GM19468 (cell line): ENCODE results near the gene PSMG1.

ENCODE experiments used
- ATAC-seq: cut with Tn5 transposase; IDR thresholded peaks from one replicate; pipeline ENCODE4 v1.9.1; 2021; ENCODE audit warnings: mild to moderate bottlenecking, moderate library complexity, moderate number of reproducible peaks; ENCODE audit not compliant: unreplicated experiment; ENCODE audit errors: extremely low read depth

PSMG1 gene

DNA sequence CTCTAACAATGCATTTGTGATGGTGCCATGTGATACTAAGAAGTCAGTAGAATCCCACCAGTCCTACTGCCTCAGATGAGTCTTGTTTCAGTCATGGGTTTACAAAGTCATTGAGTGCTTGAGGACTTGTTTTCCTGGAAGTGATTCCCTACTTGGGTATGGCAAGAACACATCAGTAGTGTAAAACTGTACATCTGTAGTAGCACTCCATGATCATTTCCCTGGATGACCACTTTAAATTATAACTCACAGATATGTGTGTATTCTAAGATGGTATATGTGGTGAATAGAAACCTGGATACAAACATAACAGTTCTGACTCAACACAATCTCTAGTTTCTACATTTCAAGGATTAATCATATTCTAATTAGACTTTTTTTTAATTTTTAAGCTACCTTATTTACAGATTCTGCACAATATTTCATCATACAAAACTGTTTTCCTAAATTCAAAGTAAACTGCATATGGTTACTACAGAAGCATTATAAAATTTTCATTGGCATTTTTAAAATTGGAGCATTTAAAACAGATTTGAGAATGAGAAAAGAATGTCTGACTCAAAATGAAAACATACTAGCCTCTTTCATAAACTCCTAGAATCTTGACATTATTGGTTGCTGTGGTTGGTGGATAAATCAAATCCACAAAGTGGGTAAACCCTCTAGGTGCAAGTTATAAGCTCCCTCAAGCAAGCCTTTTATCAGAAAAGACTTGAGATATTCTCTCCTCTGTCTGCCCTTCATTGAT lies 6.8 kb upstream of the PSMG1 start:
- no peak for ATAC-seq

DNA sequence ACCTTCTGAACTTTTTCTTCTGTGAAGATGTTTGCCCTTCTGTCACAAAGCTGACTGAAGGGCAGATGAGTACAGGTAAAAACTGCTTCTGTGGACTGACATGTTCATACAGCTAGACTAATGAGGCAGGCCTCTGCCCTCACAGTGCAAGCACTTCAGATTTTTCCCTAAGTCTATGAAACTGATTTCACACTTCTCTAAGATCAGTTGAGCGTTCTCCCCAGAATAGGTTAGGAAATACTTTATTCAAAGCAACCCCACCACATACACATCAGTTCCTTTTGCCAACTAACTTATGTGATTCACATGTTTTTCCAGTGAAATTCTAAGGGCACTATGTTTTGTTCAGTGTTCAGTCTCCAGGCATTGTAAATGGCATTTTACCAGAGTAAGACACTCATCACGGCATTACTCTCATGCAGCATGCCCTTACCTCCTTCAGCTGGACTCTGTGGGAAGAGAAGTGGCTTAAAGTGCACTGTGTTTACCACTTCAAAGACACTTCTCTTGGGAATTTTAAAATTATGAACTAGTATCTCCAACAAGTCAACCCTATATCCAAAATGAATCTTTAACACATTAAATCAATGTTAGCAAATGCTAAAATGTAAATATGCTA lies 5.4 kb upstream of the PSMG1 start:
- no peak for ATAC-seq

DNA sequence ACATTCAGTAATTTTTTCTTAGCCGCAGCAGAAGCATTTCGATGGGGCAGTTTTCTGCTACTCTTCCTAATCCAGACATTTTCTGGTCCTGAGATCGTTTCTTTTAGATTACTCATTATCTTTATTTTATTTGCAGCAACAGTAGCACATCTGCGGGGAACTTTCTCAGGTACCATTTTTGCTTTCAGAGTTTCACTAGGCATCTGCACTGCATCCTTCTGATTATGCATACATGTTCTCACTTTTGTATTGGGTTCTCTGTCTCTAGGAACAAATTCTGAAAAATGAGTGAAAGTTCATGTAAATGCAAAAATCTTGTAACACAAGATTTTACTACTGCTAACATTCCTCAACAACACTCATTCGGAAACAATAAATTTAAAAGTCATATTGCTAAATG lies 3.9 kb upstream of the PSMG1 start:
- no peak for ATAC-seq

DNA sequence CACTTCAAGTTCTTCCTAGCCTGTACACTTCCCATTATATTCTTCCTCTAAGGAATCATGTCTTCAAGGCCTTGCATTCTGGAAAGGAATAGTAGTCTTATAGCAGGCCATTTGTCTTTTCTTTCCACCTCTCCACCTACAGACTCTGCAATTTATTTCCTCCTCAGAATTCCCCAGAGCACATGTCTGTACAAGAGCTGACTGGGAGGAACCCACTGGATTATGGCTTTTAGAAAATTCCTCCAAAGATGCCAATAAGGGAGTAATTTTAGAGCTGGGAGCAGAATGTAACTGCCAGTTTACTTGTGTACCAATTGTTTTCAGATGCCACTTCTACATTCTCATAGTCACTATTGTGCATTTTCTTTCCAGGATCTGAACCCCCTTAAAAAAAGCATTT lies 3.4 kb upstream of the PSMG1 start:
- ATAC-seq: no peak

DNA sequence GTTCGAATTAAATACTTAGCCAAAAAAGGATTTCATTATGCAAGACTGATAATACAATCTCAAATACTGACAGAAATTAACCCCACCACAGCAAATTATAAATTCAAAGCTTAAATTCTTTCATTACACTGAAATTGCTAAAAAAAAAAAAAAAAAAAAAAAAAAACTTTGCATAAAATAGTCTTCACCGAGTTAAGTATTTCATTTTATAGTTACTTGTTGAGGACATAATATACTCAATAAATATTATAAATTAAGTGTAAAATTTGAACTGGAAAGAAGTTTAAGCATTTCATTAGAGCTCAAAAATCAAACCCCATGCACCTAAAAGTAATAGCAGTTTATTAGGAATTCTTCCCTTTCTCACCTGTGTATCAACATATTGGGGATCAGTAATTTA lies 1.9 kb upstream of the PSMG1 start:
- ATAC-seq: no peak

- no peak for ATAC-seq
These were observed 1.1 kb upstream of the PSMG1 start for GRCh38 chr21:39184050-39184980.

DNA sequence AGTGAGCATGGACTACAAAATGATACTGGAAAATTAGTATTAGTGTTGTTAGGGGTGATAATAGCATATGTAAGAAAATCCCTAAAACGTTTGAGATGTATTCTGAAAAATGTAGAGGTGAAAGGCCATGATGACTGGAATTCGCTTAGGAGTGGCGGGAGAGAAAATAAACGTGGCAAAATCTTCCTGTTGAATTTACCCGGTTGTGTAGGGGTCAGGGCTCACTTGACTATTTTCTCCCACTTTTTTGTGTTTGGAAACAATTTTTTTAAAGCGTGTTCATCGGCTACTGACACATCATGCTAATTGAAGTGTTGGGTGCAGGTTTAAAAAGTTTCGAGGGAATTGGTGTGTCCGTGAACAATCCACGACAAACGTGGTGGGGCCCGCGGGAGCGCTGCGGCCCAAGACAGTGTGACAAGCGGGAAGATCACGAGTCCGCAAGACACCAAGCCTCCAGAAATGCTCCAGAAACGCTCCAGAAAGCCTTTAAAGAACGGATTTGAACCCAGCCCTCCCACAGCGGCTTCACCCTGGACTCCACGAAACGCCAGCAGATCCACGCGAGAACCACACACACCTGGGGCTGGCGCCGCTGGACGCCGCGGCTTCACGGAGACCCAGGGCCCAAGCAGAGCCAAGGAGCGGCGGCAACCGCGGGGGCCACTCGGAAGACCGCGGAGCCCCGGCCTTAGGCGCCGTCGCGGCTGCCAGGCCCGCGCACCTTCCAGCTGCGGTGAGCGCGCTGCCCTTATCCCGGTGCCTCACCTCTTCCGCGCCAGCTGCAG lies 573 bp downstream of the PSMG1 start:
- no peak for ATAC-seq

GRCh38 chr21:39182016-39182415 lies 1.2 kb downstream of the PSMG1 start:
- ATAC-seq: no peak

GRCh38 chr21:39181205-39181818 lies 1.9 kb downstream of the PSMG1 start:
- ATAC-seq: no peak

- no peak for ATAC-seq
These were observed 2.7 kb downstream of the PSMG1 start for GRCh38 chr21:39180429-39181019.

DNA sequence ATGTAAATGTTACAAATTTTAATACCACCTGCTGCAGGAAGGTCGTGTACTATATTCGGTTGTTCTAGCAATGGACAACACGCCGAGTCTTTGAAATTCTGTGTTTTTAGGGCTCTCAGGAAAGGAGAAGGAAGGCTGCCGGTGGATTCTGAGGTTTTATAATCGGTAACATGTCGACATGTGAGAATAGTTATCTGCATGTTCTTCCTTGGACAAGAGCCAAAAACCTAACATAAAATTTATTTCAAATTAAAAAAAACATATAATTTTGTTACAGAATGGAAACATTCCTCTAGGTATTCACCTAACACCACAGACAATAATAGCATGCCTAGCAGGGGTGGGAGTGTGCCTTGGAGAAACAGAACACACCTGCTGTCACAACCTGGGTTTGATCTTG lies 4.8 kb downstream of the PSMG1 start:
- no peak for ATAC-seq

DNA sequence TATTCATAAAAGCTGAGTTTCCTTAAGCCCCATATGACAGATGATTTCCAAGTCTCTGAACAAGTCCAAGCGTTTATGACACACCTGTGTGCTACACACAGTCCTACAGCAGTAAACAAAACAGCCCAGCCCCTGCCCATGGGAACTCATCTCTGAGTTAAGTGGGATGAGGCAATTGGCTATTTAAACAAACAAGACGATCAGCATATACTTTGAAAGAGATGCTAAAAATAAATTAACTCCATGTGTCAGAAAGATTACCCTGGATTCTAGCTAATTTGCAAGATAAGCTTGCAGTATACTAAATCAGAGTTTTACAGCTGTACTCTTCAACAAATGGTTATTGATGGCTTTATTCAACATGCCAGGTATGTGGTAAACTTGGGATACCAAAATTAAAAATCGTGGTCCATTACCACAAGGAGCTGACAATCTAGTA lies 7.0 kb downstream of the PSMG1 start:
- no peak for ATAC-seq

DNA sequence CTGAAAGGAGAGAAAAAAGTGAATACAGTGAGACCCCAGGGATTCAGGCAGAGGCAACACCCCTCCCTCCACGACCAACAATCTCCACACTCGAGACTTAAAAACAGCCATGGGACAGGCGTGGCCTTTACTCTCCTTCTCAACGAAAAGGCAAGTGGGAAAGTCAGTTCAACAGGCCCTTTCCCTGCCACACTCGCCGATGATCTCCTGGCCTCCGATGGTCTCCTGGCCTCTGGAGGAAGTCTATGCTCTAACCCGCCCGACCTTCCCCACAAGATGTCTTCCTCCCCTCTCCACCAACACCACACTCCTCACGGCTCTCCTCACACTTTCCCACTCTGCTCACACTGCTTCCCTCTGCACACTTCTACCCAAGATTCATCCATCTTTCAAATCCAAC lies 7.6 kb downstream of the PSMG1 start:
- ATAC-seq: no peak

DNA sequence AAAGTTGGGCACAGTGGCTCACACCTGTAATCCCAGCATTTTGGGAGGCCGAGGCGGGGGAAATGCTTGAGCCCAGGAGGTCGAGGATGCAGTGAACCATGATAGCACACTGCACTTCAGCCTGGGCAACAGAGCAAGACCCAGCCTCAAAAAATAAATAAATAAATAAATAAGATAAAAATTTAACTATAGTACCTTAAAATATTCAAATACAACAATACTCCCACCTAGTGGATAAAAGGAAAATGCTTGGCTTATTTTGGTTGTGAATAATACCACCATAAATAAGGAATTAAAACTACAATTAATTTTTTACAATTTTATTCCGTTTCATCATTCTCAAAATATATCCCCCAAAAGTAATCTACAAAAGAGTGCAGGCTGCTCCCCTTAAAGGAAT lies 8.1 kb downstream of the PSMG1 start:
- ATAC-seq: no peak

DNA sequence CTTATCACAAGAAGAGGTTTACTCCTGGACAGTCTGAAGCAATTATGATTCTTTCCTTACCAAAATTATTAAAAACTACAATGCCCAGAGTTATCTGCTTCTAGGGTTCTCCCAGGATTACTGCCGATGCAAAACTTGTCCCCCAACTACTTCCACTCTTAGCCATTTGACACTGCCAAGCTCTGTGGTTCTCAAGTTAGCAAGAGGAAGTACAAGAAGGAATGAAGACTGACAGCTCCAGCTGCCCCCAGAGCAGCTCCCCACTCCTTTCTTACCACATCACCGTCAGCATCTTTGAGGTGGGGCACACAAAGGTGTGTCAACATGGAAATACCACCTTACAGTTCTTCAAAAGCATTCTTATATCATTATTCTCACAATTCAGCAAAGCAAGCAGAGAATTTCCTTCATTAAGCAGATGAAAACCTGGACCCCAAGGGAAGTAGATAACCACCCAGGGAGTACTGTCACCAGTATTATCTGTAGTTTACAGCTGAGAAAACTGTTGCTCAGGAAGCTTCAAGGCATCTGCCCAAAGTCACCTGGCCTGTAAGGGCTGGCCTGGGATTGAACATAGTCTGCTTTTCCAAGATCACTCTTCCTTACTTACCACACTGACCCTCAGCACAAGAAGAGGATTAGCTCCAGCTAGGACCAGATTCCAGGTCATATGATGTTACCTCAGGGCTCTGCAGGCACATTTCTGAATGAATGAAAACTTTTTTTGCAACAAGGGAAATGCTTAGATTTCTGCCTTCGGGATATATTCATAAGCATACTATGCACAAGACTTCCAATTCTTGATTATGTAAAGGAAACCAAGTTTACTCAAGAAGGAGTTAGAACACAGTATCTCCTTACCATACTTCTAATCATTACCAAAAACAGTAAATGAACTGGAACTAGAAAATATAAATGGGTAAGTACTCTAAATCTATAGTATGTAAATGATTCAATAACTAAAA lies 9.3 kb downstream of the PSMG1 start:
- ATAC-seq: no peak

GRCh38 chr21:39169906-39170305 lies 13.3 kb downstream of the PSMG1 start:
- no peak for ATAC-seq

DNA sequence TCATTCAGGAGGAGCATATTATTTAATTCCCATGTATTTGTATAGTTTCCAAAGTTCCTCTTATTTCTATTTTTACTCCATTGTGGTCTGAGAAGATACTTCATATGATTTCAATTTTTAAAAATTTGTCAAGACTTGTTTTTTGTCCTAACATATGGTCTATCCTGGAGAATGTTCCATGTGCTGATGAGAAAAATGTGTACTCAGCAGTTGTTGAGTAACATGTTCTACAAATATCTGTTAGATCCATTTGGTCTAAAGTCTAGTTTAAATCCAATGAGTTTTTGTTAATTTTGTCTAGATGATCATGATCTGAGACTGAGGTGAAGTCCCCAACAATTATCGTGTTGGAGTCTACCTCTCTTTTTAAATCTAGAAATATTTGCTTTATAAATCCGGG lies 14.5 kb downstream of the PSMG1 start:
- ATAC-seq: no peak

DNA sequence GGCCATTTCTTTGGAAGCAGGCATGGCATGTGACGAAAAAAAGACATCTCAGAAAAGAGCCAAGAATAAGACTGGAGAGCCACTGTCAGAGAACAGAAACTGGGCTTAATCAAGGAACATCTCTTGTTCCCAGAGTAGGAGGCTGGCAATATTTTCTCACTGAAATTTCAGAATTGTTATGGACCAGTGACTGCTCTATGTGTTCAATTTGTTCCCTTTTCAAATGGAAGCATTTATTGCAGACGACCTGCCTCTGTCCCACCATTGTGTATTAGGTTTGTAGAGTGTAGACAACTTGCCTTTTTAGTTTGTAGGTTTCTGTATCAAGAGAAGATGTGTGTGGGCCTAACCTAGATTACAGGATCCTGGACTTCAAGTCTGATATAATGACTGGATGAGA lies 18.7 kb downstream of the PSMG1 start:
- ATAC-seq: no peak
